HCT116 (cell line): ENCODE measurements around the gene CNTROB. TPM values are rescaled to one million over a fixed set of nuclear protein-coding genes. Genes with fewer than 3 reads are reported as not detected.

Experiments
- ATAC-seq: fragments of 200-7000 bp; cut with Tn5 transposase; 2 replicates; pipeline ENCODE4 v1.9.1; 2020; ENCODE audit warnings: mild to moderate bottlenecking, moderate library complexity
- BruUV-seq: library from RNA; stranded (reverse); fragments of 400-500 nt; replicated peaks from 2 replicates; lab custom pipeline; 2021; lab: Mats Ljungman, UMichigan
- CTCF ChIA-PET: fragments of 300-600 bp; sonication (Branson Sonifier 250); formaldehyde crosslinking; loops from one replicate; lab custom pipeline; 2021; ENCODE audit warnings: antibody characterized with exemption; lab: Charles Lee
- POLR2A ChIA-PET: fragments of 300-600, 350-600 bp; sonication (Branson Sonifier 250); formaldehyde crosslinking; loops from one replicate; lab custom pipeline; 2021; ENCODE audit warnings: antibody characterized with exemption; lab: Charles Lee
- RAD21 ChIA-PET, 2 experiments: fragments of 300-600 bp; sonication (Branson Sonifier 250); formaldehyde crosslinking; loops; one replicate each; lab custom pipeline; 2023; ENCODE audit warnings: low total read pairs in 2 of 2; ENCODE audit not compliant: uncharacterized antibody in 2 of 2, unreplicated experiment in 2 of 2, low non-redundant PET in 1 of 2; lab: Charles Lee
- DNase-seq: peaks from one replicate; pipeline ENCODE4 v3.0.0-alpha.2; 2010; ENCODE audit warnings: low read depth, low spot score
- H2AFZ ChIP-seq: fragments of 200-600 bp; shearing (Covaris generic), sonication (generic); 2 replicates; pipeline ENCODE4 v1.6.1; 2017; ENCODE audit warnings: low read depth, mixed run types, mixed read lengths, antibody characterized with exemption, low read length; ENCODE audit not compliant: poor library complexity, severe bottlenecking
- H3K27ac ChIP-seq: 2 replicates; pipeline ENCODE4 v1.5.1; 2012; ENCODE audit warnings: low read depth, low read length
- H3K27me3 ChIP-seq: fragments of 200-600 bp; sonication (generic); 2 replicates; pipeline ENCODE4 v1.6.1; 2016; ENCODE audit warnings: mixed run types, low read length, mixed read lengths; ENCODE audit not compliant: insufficient read depth
- H3K36me3 ChIP-seq, 2 experiments: fragments of 200-500 bp in 1 of 2; fragments of 200-600 bp in 1 of 2; sonication (Bioruptor generic) in 1 of 2; sonication (generic) in 1 of 2; 2 replicates each; pipeline versions ENCODE4 v1.5.1 to v1.6.1; 2014 to 2016; ENCODE audit warnings: low read length in 2 of 2, inconsistent platforms in 1 of 2, mixed read lengths in 1 of 2, mixed run types in 1 of 2; ENCODE audit not compliant: insufficient read depth in 2 of 2, control insufficient read depth in 1 of 2
- H3K4me1 ChIP-seq, 2 experiments: fragments of 200-600 bp in 1 of 2; sonication (generic) in 1 of 2; 2 replicates each; pipeline versions ENCODE4 v1.5.1 to v1.6.1; 2012 to 2017; ENCODE audit warnings: low read length in 2 of 2, inconsistent platforms in 1 of 2, mild to moderate bottlenecking in 1 of 2, mixed read lengths in 1 of 2, mixed run types in 1 of 2, moderate library complexity in 1 of 2; ENCODE audit not compliant: insufficient read depth in 2 of 2, control insufficient read depth in 1 of 2
- H3K4me2 ChIP-seq: fragments of 200-600 bp; sonication (generic); 2 replicates; pipeline ENCODE4 v1.6.1; 2017; ENCODE audit warnings: mixed run types, low read length, mixed read lengths
- H3K4me3 ChIP-seq, 2 experiments: fragments of 200-600 bp in 1 of 2; sonication (generic) in 1 of 2; replicated peaks in 1 of 2; 2 replicates each; pipeline ENCODE4 v1.5.1; 2011 to 2016; ENCODE audit warnings: low read length in 2 of 2, control low read depth in 1 of 2, low read depth in 1 of 2, mild to moderate bottlenecking in 1 of 2, mixed read lengths in 1 of 2, mixed run types in 1 of 2
- H3K79me2 ChIP-seq: fragments of 200-600 bp; sonication (generic); 2 replicates; pipeline ENCODE4 v1.6.1; 2017; ENCODE audit warnings: mild to moderate bottlenecking, mixed run types, low read length, moderate library complexity, mixed read lengths; ENCODE audit not compliant: insufficient read depth
- H3K9ac ChIP-seq: fragments of 200-600 bp; sonication (generic); 2 replicates; pipeline ENCODE4 v1.6.1; 2016; ENCODE audit warnings: low read length, mixed read lengths
- H3K9me2 ChIP-seq: fragments of 200-600 bp; sonication (generic), shearing (Covaris generic); 2 replicates; pipeline ENCODE4 v1.6.1; 2017; ENCODE audit warnings: mixed run types, mild to moderate bottlenecking, moderate library complexity; ENCODE audit not compliant: insufficient read depth
- H3K9me3 ChIP-seq, 2 experiments: fragments of 200-500 bp in 1 of 2; fragments of 200-600 bp in 1 of 2; sonication (Bioruptor generic) in 1 of 2; sonication (generic) in 1 of 2; 2 replicates each; pipeline ENCODE4 v1.6.1; 2014 to 2017; ENCODE audit warnings: low read length in 2 of 2, mixed read lengths in 2 of 2, inconsistent platforms in 1 of 2, low read depth in 1 of 2, mild to moderate bottlenecking in 1 of 2, mixed run types in 1 of 2, moderate library complexity in 1 of 2; ENCODE audit not compliant: control insufficient read depth in 1 of 2, insufficient read depth in 1 of 2
- H4K20me1 ChIP-seq: fragments of 200-600 bp; sonication (generic), shearing (Covaris generic); 2 replicates; pipeline ENCODE4 v1.6.1; 2017; ENCODE audit warnings: mixed run types, mild to moderate bottlenecking, moderate library complexity; ENCODE audit not compliant: insufficient read depth
- CBX3 ChIP-seq: IDR thresholded peaks from 2 replicates; pipeline ENCODE4 v1.6.1; 2012; ENCODE audit warnings: low read depth
- CEBPB ChIP-seq: IDR thresholded peaks from 2 replicates; pipeline ENCODE4 v1.6.1; 2012; ENCODE audit warnings: low read depth
- EGR1 ChIP-seq: IDR thresholded peaks from 2 replicates; pipeline ENCODE4 v1.6.1; 2012; ENCODE audit warnings: low read depth
- ELF1 ChIP-seq: IDR thresholded peaks from 2 replicates; pipeline ENCODE4 v1.6.1; 2012; ENCODE audit warnings: low read depth, borderline replicate concordance
- RAD21 ChIP-seq: IDR thresholded peaks from 2 replicates; pipeline ENCODE4 v1.6.1; 2012; ENCODE audit warnings: low read depth, mild to moderate bottlenecking
- SIN3A ChIP-seq: IDR thresholded peaks from 2 replicates; pipeline ENCODE4 v1.6.1; 2012; ENCODE audit warnings: low read depth
- SP1 ChIP-seq: IDR thresholded peaks from 2 replicates; pipeline ENCODE4 v1.6.1; 2012; ENCODE audit warnings: low read depth
- SRF ChIP-seq: IDR thresholded peaks from 2 replicates; pipeline ENCODE4 v1.6.1; 2012; ENCODE audit warnings: low read depth
- TCF7L2 ChIP-seq: IDR thresholded peaks from 2 replicates; pipeline ENCODE4 v1.7.0; 2011; ENCODE audit warnings: borderline replicate concordance, inconsistent platforms; ENCODE audit not compliant: insufficient read depth, insufficient read length; ENCODE audit errors: extremely low read depth
- YY1 ChIP-seq: IDR thresholded peaks from 2 replicates; pipeline ENCODE4 v1.6.1; 2011; ENCODE audit warnings: low read length, low read depth, moderate library complexity, mild to moderate bottlenecking; ENCODE audit not compliant: insufficient replicate concordance; ENCODE audit errors: extremely low read depth
- ZFX ChIP-seq: fragments of 450-650 bp; IDR thresholded peaks from 2 replicates; pipeline ENCODE4 v1.6.1; 2017
- ZNF274 ChIP-seq: fragments of 200-500 bp; sonication (Bioruptor generic); IDR thresholded peaks from 2 replicates; pipeline ENCODE4 v1.6.1; 2014; ENCODE audit warnings: mild to moderate bottlenecking, low read depth, low read length, inconsistent platforms
- intact Hi-C: fragments of 100-400 bp; cut with micrococcal nuclease; formaldehyde crosslinking; loops from 2 replicates; pipeline ENCODE4 v1.10.0; 2022
- total RNA-seq: library from RNA; stranded (reverse); gene quantifications from one replicate; pipeline ENCODE4 v1.2.1, GENCODE V29; 2021; ENCODE audit not compliant: unreplicated experiment
- TF ChIP-seq, protein P1 (sequence below): IDR thresholded peaks from 2 replicates; pipeline ENCODE4 v1.6.1; 2011; ENCODE audit warnings: mild to moderate bottlenecking, low read length, moderate library complexity; ENCODE audit not compliant: insufficient replicate concordance; ENCODE audit errors: extremely low read depth
- TF ChIP-seq, protein P2 (sequence below): IDR thresholded peaks from 2 replicates; pipeline ENCODE4 v1.6.1; 2012
- TF ChIP-seq, protein P3 (sequence below): IDR thresholded peaks from 2 replicates; pipeline ENCODE4 v1.6.1; 2012
- TF ChIP-seq, protein P4 (sequence below), 3 experiments: fragments of 200-600 bp in 1 of 3; sonication (generic) in 1 of 3; IDR thresholded peaks in 2 of 3; conservative IDR thresholded peaks in 1 of 3; 2 replicates each; pipeline ENCODE4 v1.5.1; 2012 to 2017; ENCODE audit warnings: low read depth in 2 of 3, low read length in 2 of 3, antibody characterized with exemption in 1 of 3, borderline replicate concordance in 1 of 3, control low read depth in 1 of 3, mild to moderate bottlenecking in 1 of 3, mixed read lengths in 1 of 3, mixed run types in 1 of 3, moderate library complexity in 1 of 3; ENCODE audit not compliant: insufficient read depth in 1 of 3

CNTROB gene
- total RNA-seq, 1 experiment from 2014 or later = 54.6 TPM

DNA sequence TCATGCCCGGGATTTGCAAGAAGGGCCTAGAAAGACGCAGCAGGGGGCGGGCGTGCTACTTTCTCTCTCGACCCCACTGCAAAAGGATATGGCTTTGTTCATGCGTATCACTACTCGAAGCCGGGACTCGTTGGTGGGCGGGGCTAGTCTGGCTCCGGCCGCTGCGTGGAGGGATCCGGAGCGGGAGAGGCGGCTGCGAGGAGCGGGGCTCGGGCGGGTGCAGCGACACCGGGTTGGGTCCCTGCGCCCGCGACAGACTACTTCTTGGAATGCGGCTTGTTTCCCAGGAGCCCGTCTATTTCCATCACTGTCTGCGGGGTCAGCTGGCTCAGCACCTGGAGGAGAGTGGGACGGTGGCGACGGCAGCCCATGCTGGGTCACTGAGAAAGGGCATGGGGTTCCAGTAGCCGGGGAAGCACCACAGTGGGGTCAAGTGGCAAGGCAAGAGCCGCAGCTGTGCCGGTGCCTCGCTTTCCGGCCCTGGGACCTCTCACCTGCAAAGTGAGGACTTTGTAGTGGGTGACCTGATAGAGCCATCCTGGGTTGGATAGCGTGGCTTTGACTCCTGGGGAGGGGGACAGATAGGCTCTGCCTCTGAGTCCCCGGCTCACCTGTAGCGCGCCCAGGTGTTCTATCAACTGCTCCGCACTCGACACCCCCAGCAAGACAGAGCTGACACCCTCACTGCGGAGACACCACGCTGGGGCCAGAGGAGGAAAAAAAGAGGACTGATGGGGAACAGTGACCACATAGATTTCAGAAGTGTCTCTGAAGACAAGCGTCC lies 9.0 kb upstream of the CNTROB start:
- CTCF ChIA-PET = no interaction called here
- Histone ChIP-seq H3K27me3 (no peaks in the 10 kb centered on the region), H3K27ac (no peak overlapping the region), H3K9ac (no peak overlapping the region), H3K4me2 (no peak overlapping the region), H3K9me2 (no peaks in the 10 kb centered on the region), H3K4me1 (peaks cover 0 to 4% of the 10 kb centered on the region in 2 experiments; a peak in 1 of 4 replicates), H4K20me1 (no peaks in the 10 kb centered on the region), H2AFZ (no peak overlapping the region), H3K4me3 (no peak overlapping the region), H3K9me3 (no peaks in the 10 kb centered on the region), H3K79me2 (no peaks in the 10 kb centered on the region), H3K36me3 (no peaks in the 10 kb centered on the region)
- intact Hi-C loops = no loop called here
- RAD21 ChIA-PET = no interaction called here
- TF ChIP-seq CBX3 = no peak
- TF ChIP-seq SRF = no peak
- no peak for TF ChIP-seq SIN3A
- no peak for TF ChIP-seq CEBPB
- POLR2A ChIA-PET = interaction anchor here (1.0 kb wide), 1 partner anchor 9 kb away, joined by 3 read pairs; the partner anchor contains the start of genes CNTROB and TRAPPC1
- no peak for ATAC-seq
- DNase-seq = no peak
- no TSS peak for BruUV-seq

DNA sequence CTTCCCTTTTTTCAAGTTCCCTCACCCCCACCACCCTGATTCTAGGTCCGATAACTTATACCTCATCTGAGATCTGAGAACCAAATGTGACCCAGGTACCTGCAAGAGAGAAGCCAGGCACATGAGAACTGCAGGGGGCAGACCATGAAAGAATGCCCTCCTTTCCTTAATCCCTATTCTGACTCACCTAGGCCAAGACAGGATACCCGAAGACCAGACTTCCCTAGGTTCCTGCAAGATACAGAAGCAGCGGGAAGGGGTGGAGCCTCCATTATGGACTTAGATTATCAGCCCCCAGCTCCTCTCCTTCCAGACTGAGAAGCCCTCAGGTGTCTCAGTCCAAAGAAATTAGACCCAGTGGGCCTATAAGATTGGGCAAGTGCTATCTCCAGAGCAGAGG lies 4.4 kb upstream of the CNTROB start:
- no TSS peak for BruUV-seq
- H3K27me3 ChIP-seq = no peaks in the 10 kb centered on the region
- no peak overlapping the region for H3K9ac ChIP-seq
- no peak overlapping the region for H3K4me2 ChIP-seq
- no peaks in the 10 kb centered on the region for H3K9me2 ChIP-seq
- H3K36me3 ChIP-seq = no peaks in the 10 kb centered on the region; a peak in 1 of 4 replicates
- DNase-seq (no peak), ATAC-seq (no peak)
- no peak overlapping the region for H2AFZ ChIP-seq
- intact Hi-C loops = no loop called here
- H3K27ac ChIP-seq = no peak overlapping the region
- H3K79me2 ChIP-seq = peaks cover 15% of the 10 kb centered on the region; the same call in 1 of the 2 replicates
- H4K20me1 ChIP-seq = no peaks in the 10 kb centered on the region
- H3K4me3 ChIP-seq = no peak overlapping the region
- H3K4me1 ChIP-seq = peaks cover 4 to 13% of the 10 kb centered on the region in 2 experiments; a peak in 3 of 4 replicates
- ChIA-PET CTCF (no interaction called here), POLR2A (no interaction called here), RAD21 (no interaction called here)
- no peaks in the 10 kb centered on the region for H3K9me3 ChIP-seq
- no peak for TF ChIP-seq ZFX
- TF ChIP-seq TCF7L2 = no peak
- TF ChIP-seq RAD21 = no peak
- TF ChIP-seq, protein P1, sequence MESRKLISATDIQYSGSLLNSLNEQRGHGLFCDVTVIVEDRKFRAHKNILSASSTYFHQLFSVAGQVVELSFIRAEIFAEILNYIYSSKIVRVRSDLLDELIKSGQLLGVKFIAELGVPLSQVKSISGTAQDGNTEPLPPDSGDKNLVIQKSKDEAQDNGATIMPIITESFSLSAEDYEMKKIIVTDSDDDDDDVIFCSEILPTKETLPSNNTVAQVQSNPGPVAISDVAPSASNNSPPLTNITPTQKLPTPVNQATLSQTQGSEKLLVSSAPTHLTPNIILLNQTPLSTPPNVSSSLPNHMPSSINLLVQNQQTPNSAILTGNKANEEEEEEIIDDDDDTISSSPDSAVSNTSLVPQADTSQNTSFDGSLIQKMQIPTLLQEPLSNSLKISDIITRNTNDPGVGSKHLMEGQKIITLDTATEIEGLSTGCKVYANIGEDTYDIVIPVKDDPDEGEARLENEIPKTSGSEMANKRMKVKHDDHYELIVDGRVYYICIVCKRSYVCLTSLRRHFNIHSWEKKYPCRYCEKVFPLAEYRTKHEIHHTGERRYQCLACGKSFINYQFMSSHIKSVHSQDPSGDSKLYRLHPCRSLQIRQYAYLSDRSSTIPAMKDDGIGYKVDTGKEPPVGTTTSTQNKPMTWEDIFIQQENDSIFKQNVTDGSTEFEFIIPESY = no peak
- TF ChIP-seq, protein P2, sequence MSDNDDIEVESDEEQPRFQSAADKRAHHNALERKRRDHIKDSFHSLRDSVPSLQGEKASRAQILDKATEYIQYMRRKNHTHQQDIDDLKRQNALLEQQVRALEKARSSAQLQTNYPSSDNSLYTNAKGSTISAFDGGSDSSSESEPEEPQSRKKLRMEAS = no peak
- TF ChIP-seq YY1 = no peak
- TF ChIP-seq, protein P3, sequence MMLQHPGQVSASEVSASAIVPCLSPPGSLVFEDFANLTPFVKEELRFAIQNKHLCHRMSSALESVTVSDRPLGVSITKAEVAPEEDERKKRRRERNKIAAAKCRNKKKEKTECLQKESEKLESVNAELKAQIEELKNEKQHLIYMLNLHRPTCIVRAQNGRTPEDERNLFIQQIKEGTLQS = no peak
- no peak for TF ChIP-seq ELF1
- no peak for TF ChIP-seq ZNF274
- no peak for TF ChIP-seq SIN3A
- no peak for TF ChIP-seq SP1
- TF ChIP-seq EGR1 = no peak
- TF ChIP-seq, protein P4, sequence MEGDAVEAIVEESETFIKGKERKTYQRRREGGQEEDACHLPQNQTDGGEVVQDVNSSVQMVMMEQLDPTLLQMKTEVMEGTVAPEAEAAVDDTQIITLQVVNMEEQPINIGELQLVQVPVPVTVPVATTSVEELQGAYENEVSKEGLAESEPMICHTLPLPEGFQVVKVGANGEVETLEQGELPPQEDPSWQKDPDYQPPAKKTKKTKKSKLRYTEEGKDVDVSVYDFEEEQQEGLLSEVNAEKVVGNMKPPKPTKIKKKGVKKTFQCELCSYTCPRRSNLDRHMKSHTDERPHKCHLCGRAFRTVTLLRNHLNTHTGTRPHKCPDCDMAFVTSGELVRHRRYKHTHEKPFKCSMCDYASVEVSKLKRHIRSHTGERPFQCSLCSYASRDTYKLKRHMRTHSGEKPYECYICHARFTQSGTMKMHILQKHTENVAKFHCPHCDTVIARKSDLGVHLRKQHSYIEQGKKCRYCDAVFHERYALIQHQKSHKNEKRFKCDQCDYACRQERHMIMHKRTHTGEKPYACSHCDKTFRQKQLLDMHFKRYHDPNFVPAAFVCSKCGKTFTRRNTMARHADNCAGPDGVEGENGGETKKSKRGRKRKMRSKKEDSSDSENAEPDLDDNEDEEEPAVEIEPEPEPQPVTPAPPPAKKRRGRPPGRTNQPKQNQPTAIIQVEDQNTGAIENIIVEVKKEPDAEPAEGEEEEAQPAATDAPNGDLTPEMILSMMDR (IDR thresholded peaks at IDR 0.05 in 2 of 3, conservative IDR thresholded peaks at IDR 0.05 in 1 of 3; ENCODE audit: borderline replicate concordance in 1 of 3, insufficient read depth in 1 of 3, low read depth in 2 of 3, low read length in 2 of 3) = no peak
